ENCODE measurements around the gene ACTR10. TPM values are rescaled to one million over a fixed set of nuclear protein-coding genes. Genes with fewer than 3 reads are reported as not detected.

The ACTR10 gene
- total and polyA plus RNA-seq, 2 of the 8 experiments (the other 6 are each of a cell fraction or from before 2014, with no cell fraction given), result 15.4 to 34.6 TPM

DNA sequence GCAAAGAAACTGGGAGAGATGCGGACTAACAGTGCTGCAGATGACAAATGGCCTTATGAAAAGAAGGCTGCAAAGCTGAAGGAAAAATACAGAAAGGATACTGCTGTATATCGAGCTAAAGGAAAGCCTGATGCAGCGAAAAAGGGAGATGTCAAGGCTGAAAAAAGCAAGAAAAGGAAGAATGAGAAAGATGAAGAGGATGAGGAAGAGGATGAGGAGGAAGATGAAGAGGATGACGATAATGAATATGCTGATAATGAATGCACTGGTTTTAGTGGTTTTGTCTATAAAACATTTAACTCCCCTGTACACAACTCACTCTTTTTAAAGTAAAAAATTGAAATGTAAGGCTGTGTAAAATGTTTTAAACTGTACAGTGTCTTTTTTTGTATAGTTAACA lies 85.2 kb downstream of the ACTR10 start:
- no peak overlapping the region for H4K5ac ChIP-seq (ENCODE audit: insufficient read length, low read depth, low read length)
- no peak overlapping the region for H3K9ac ChIP-seq (replicated peaks in 1 of 4; ENCODE audit: extremely low read depth in 1 of 4, low read depth in 3 of 4, low read length in 3 of 4)
- H2BK5ac ChIP-seq (ENCODE audit: low read depth, low read length), result no peak overlapping the region
- H3K18ac ChIP-seq (ENCODE audit: extremely low read depth, low read length), result no peak overlapping the region
- TF ChIP-seq PHF8 (conservative IDR thresholded peaks at IDR 0.05; ENCODE audit: low read depth, low read length), result no peak
- TF ChIP-seq KDM4A (IDR thresholded peaks at IDR 0.05; ENCODE audit: low read depth, low read length, severe bottlenecking), result no peak
- TF ChIP-seq CREB1 (IDR thresholded peaks at IDR 0.05), result no peak
- TF ChIP-seq RBBP5 (IDR thresholded peaks at IDR 0.05; ENCODE audit: borderline replicate concordance, low read depth, low read length), result no peak
- TF ChIP-seq BCL11A (IDR thresholded peaks at IDR 0.05; ENCODE audit: low read depth in 2 of 2, low read length in 2 of 2), result no peak
- TF ChIP-seq KDM5A (IDR thresholded peaks at IDR 0.05; ENCODE audit: low read length), result no peak
- no peak for TF ChIP-seq TBP (IDR thresholded peaks at IDR 0.05; ENCODE audit: low read depth, low read length)
- no peak for TF ChIP-seq SP2 (IDR thresholded peaks at IDR 0.05; ENCODE audit: low read length)
- no peak for TF ChIP-seq SUZ12 (IDR thresholded peaks at IDR 0.05; ENCODE audit: low read length)
- H3K56ac ChIP-seq (replicated peaks; ENCODE audit: insufficient read length, low read depth, low read length), result no peak overlapping the region
- H3K36me3 ChIP-seq (ENCODE audit: control insufficient read depth in 2 of 4, insufficient read depth in 4 of 4, low read length in 3 of 4), result peaks cover 6 to 71% (median 22%) of the 10 kb centered on the region in 4 experiments; a peak in 7 of 8 replicates
- ChIA-PET POLR2A (ENCODE audit: partially characterized antibody) (interaction anchor here (1.2 kb wide), 1 partner anchor 13 kb away, joined by 4 read pairs; the partner anchor contains the start of gene ARID4A), CTCF (ENCODE audit: partially characterized antibody) (no interaction called here)
- no peaks in the 10 kb centered on the region for H3K4me1 ChIP-seq (replicated peaks in 1 of 4; ENCODE audit: control insufficient read depth in 3 of 4, insufficient read depth in 4 of 4, low read length in 3 of 4)
- H3K4me3 ChIP-seq (ENCODE audit: extremely low read depth in 1 of 4, insufficient read depth in 2 of 4, low read depth in 3 of 4, low read length in 4 of 4), result no peak overlapping the region
- no peak overlapping the region for H3K23ac ChIP-seq (ENCODE audit: insufficient read length)
- DNase-seq (ENCODE audit: low read depth in 1 of 2, low spot score in 2 of 2) (no peak), FAIRE-seq (no peak)
- H3K27me3 ChIP-seq (replicated peaks in 1 of 4; ENCODE audit: control insufficient read depth in 3 of 4, extremely low read depth in 1 of 4, insufficient read depth in 3 of 4, low read length in 3 of 4), result no peaks in the 10 kb centered on the region
- H2BK20ac ChIP-seq (ENCODE audit: low read length), result no peak overlapping the region
- H3K4me2 ChIP-seq (ENCODE audit: insufficient read depth in 1 of 2, low read depth in 2 of 2, low read length in 2 of 2), result no peak overlapping the region
- H4K20me1 ChIP-seq (replicated peaks in 1 of 2; ENCODE audit: control insufficient read depth in 1 of 2, insufficient read depth in 2 of 2, low read length in 2 of 2), result peaks cover 6% of the 10 kb centered on the region in 2 experiments
- no peaks in the 10 kb centered on the region for H3K23me2 ChIP-seq (ENCODE audit: low read depth, low read length)
- H3K79me2 ChIP-seq (ENCODE audit: control insufficient read depth in 1 of 2, insufficient read depth in 2 of 2, low read length in 2 of 2), result peaks cover 0 to 83% of the 10 kb centered on the region in 2 experiments; a peak in 2 of 4 replicates
- no peak overlapping the region for H4K8ac ChIP-seq (ENCODE audit: extremely low read depth, insufficient read depth, low read length)
- no peak overlapping the region for H2BK12ac ChIP-seq (ENCODE audit: low read depth, low read length)
- 86 to 100% methylated on average over 1 to 4 of the region's 4 CpGs for WGBS, 2 experiments (ENCODE audit: extremely low coverage in 1 of 2, insufficient coverage in 1 of 2, insufficient read length in 1 of 2, insufficient replicate concordance in 2 of 2, low coverage in 1 of 2, low lambda C conversion rate in 2 of 2, missing lambda C conversion rate in 1 of 2)
- no peak overlapping the region for H4K91ac ChIP-seq (replicated peaks; ENCODE audit: insufficient read length, low read length)
- H2BK120ac ChIP-seq (replicated peaks; ENCODE audit: low read depth, low read length), result no peak overlapping the region
- H3K27ac ChIP-seq (ENCODE audit: low read depth, low read length), result no peak overlapping the region
- no peaks in the 10 kb centered on the region for H3K79me1 ChIP-seq (ENCODE audit: low read depth, low read length)
- H3K14ac ChIP-seq (ENCODE audit: insufficient read length), result no peak overlapping the region
- H3K4ac ChIP-seq (replicated peaks; ENCODE audit: insufficient read length, low read depth, low read length), result no peak overlapping the region
- no peak overlapping the region for H2BK15ac ChIP-seq (ENCODE audit: low read length)
- no peak overlapping the region for H2AFZ ChIP-seq (ENCODE audit: low read length)
- H2AK5ac ChIP-seq (ENCODE audit: low read depth, low read length), result no peak overlapping the region
- H3K9me3 ChIP-seq (ENCODE audit: insufficient read depth in 2 of 2, low read depth in 1 of 2, low read length in 1 of 2), result no peaks in the 10 kb centered on the region
